KOPT-K1 (cell line): ENCODE measurements around the gene DDT.
"Not testable (repeated sequence)": the region's sequence is repeated elsewhere in the genome, so short reads cannot be mapped to it uniquely, and the experiment has no call there.

Source experiments
- H3K27ac ChIP-seq: fragments of 200-600 bp; sonication (generic); 2 replicates; pipeline ENCODE4 v1.5.1; 2016; ENCODE audit warnings: antibody characterized with exemption, mild to moderate bottlenecking, low read depth, low read length; ENCODE audit not compliant: poor library complexity, severe bottlenecking
- H3K36me3 ChIP-seq: fragments of 200-600 bp; sonication (generic); 2 replicates; pipeline ENCODE4 v1.5.1; 2017; ENCODE audit warnings: antibody characterized with exemption, mild to moderate bottlenecking, low read length, moderate library complexity; ENCODE audit not compliant: insufficient read depth
- H3K9me3 ChIP-seq: fragments of 200-600 bp; sonication (generic); 2 replicates; pipeline ENCODE4 v1.5.1; 2017; ENCODE audit warnings: antibody characterized with exemption, low read length, mild to moderate bottlenecking; ENCODE audit not compliant: insufficient read depth, poor library complexity, severe bottlenecking

DDT gene

GRCh38 chr22:23974345-23974744 lies at the start of gene DDT:
DDT (minus strand) TSS chr22:23974441; CDS start chr22:23974414, 27 bp downstream.
- H3K36me3 ChIP-seq: peaks cover 27% of the 10 kb centered on the region
- H3K9me3 ChIP-seq, H3K27ac ChIP-seq: not testable (repeated sequence)

- no peaks in the 10 kb centered on the region for H3K9me3 ChIP-seq
- no peak overlapping the region for H3K27ac ChIP-seq
- H3K36me3 ChIP-seq: peaks cover 12% of the 10 kb centered on the region
Measured at GRCh38 chr22:24023204-24023789, 49.1 kb upstream of the DDT start.

GRCh38 chr22:24021304-24021703 lies 47.1 kb upstream of the DDT start:
- Histone ChIP-seq H3K9me3 (no peaks in the 10 kb centered on the region), H3K36me3 (peaks cover 22% of the 10 kb centered on the region), H3K27ac (no peak overlapping the region)

- Histone ChIP-seq H3K36me3 (peaks cover 27% of the 10 kb centered on the region), H3K9me3 (peaks cover 3% of the 10 kb centered on the region), H3K27ac (no peak overlapping the region)
Measured at GRCh38 chr22:24016156-24016555, 41.9 kb upstream of the DDT start.

- peaks cover 6% of the 10 kb centered on the region for H3K9me3 ChIP-seq
- peaks cover 20% of the 10 kb centered on the region; the same call in 1 of the 2 replicates for H3K36me3 ChIP-seq
- peak overlapping the region; percentile 78 for H3K27ac ChIP-seq
Measured at GRCh38 chr22:24011735-24012068, 37.5 kb upstream of the DDT start.

GRCh38 chr22:24010018-24010391 lies 35.8 kb upstream of the DDT start:
- H3K27ac ChIP-seq: no peak overlapping the region
- H3K36me3 ChIP-seq: peaks cover 12% of the 10 kb centered on the region; the same call in 1 of the 2 replicates
- peaks cover 3% of the 10 kb centered on the region for H3K9me3 ChIP-seq

GRCh38 chr22:24009227-24010017 lies 35.2 kb upstream of the DDT start:
- H3K27ac ChIP-seq: no peak overlapping the region
- peaks cover 9% of the 10 kb centered on the region; the same call in 1 of the 2 replicates for H3K36me3 ChIP-seq
- peaks cover 3% of the 10 kb centered on the region for H3K9me3 ChIP-seq

- peaks cover 3% of the 10 kb centered on the region for H3K9me3 ChIP-seq
- H3K27ac ChIP-seq: no peak overlapping the region
- 0 out of 2 replicates have a peak, but pooled peaks cover 1% of the 10 kb centered on the region for H3K36me3 ChIP-seq
Measured at GRCh38 chr22:24008381-24009226, 34.4 kb upstream of the DDT start.

GRCh38 chr22:24008022-24008283 lies 33.7 kb upstream of the DDT start:
- peaks cover 3% of the 10 kb centered on the region for H3K9me3 ChIP-seq
- no peaks in the 10 kb centered on the region for H3K36me3 ChIP-seq
- no peak overlapping the region for H3K27ac ChIP-seq

GRCh38 chr22:24007253-24008021 lies 33.2 kb upstream of the DDT start:
- Histone ChIP-seq H3K9me3 (peaks cover 3% of the 10 kb centered on the region), H3K36me3 (no peaks in the 10 kb centered on the region), H3K27ac (no peak overlapping the region)

- H3K36me3 ChIP-seq: no peaks in the 10 kb centered on the region
- H3K27ac ChIP-seq: no peak overlapping the region
- H3K9me3 ChIP-seq: peaks cover 3% of the 10 kb centered on the region
Measured at GRCh38 chr22:24006914-24007214, 32.6 kb upstream of the DDT start.

GRCh38 chr22:24006207-24006913 lies 32.1 kb upstream of the DDT start:
- H3K9me3 ChIP-seq: peaks cover 3% of the 10 kb centered on the region
- H3K27ac ChIP-seq: no peak overlapping the region
- H3K36me3 ChIP-seq: no peaks in the 10 kb centered on the region

- peaks cover 3% of the 10 kb centered on the region for H3K9me3 ChIP-seq
- no peak within 1 kb of the TSS for H3K27ac ChIP-seq
- H3K36me3 ChIP-seq: no peaks in the 10 kb centered on the region
Measured at GRCh38 chr22:24005201-24005600, 31.0 kb upstream of the DDT start, which contains the start of gene GSTT4. GSTT4 (minus strand) TSS chr22:24005453; CDS start chr22:24005356, 97 bp downstream.

GRCh38 chr22:24003887-24004286 lies 29.6 kb upstream of the DDT start:
- H3K9me3 ChIP-seq: no peaks in the 10 kb centered on the region
- H3K36me3 ChIP-seq: no peaks in the 10 kb centered on the region
- H3K27ac ChIP-seq: no peak overlapping the region
